Tibial artery (tissue), 4 donors: ENCODE results near the gene S100A8.
A peak's percentile ranks its signal among the peaks of the same experiment; 100 is the strongest.
"Not testable (repeated sequence)": the region's sequence is repeated elsewhere in the genome, so short reads cannot be mapped to it uniquely, and the experiment has no call there.

Source experiments
- DNase-seq, 2 donors: peaks; one replicate each; pipeline ENCODE4 v3.0.0-alpha.2; 2019
- H3K27ac ChIP-seq, 2 donors: fragments of 200-600 bp; sonication (generic) in 1 of 2; 1 replicate in 1 of 2; 2 replicates in 1 of 2; pipeline ENCODE4 v1.5.1; 2018 to 2019; ENCODE audit warnings: mild to moderate bottlenecking in 1 of 2
- H3K27me3 ChIP-seq, 2 donors: fragments of 200-600 bp; sonication (generic) in 1 of 2; one replicate each; pipeline versions ENCODE4 v1.5.1 to v1.6.0; 2016 to 2019
- H3K36me3 ChIP-seq, 3 donors: fragments of 200-600 bp; sonication (generic) in 2 of 3; one replicate each; pipeline ENCODE4 v1.5.1; 2016 to 2019; ENCODE audit warnings: mild to moderate bottlenecking in 2 of 3
- H3K4me1 ChIP-seq, 4 donors: fragments of 200-600 bp; sonication (generic) in 2 of 4; 1 replicate in 3 of 4; 2 replicates in 1 of 4; pipeline ENCODE4 v1.5.1; 2016 to 2019
- H3K4me3 ChIP-seq, 2 donors: fragments of 200-600 bp; sonication (generic) in 1 of 2; 1 replicate in 1 of 2; 2 replicates in 1 of 2; pipeline ENCODE4 v1.5.1; 2018 to 2019; ENCODE audit warnings: mild to moderate bottlenecking in 2 of 2
- H3K9me3 ChIP-seq, 3 donors: fragments of 200-600 bp; sonication (generic) in 1 of 3; one replicate each; pipeline ENCODE4 v1.5.1; 2016 to 2019
- CTCF ChIP-seq, 2 experiments: fragments of 200-600 bp in 1 of 2; fragments of 450-650 bp in 1 of 2; IDR thresholded peaks; one replicate each; pipeline ENCODE4 v1.5.1; 2017 to 2019; ENCODE audit warnings: antibody characterized with exemption in 2 of 2, mild to moderate bottlenecking in 1 of 2, moderate library complexity in 1 of 2
- intact Hi-C: fragments of 100-400 bp; cut with DNase I; formaldehyde crosslinking; loops from one replicate; pipeline ENCODE4 v1.15.0; 2023; ENCODE audit warnings: low total_unique reads

The S100A8 gene

GRCh38 chr1:153422450-153423068 is 31.7 kb upstream of the S100A8 start:
- H3K27me3 ChIP-seq, result peaks cover 0 to 7% of the 10 kb centered on the region in 2 donors
- intact Hi-C loops, result no loop called here
- no peak overlapping the region for H3K4me3 ChIP-seq
- DNase-seq, result peak in 1 of 2 donors; percentile 67
- H3K9me3 ChIP-seq, result no peaks in the 10 kb centered on the region
- TF ChIP-seq CTCF (IDR thresholded peaks at IDR 0.05), result no peak
- H3K36me3 ChIP-seq, result no peaks in the 10 kb centered on the region
- H3K4me1 ChIP-seq, result no peaks in the 10 kb centered on the region
- no peak overlapping the region for H3K27ac ChIP-seq

GRCh38 chr1:153420306-153420705 is 29.4 kb upstream of the S100A8 start:
- no peak overlapping the region for H3K27ac ChIP-seq
- TF ChIP-seq CTCF (IDR thresholded peaks at IDR 0.05), result no peak
- H3K36me3 ChIP-seq, result no peaks in the 10 kb centered on the region
- intact Hi-C loops, result no loop called here
- H3K4me3 ChIP-seq, result no peak overlapping the region
- DNase-seq, result no peak
- no peaks in the 10 kb centered on the region for H3K9me3 ChIP-seq
- no peaks in the 10 kb centered on the region for H3K4me1 ChIP-seq
- H3K27me3 ChIP-seq, result peaks cover 0 to 7% of the 10 kb centered on the region in 2 donors

GRCh38 chr1:153419436-153419793 is 28.5 kb upstream of the S100A8 start:
- H3K36me3 ChIP-seq, H3K9me3 ChIP-seq, H3K27me3 ChIP-seq, H3K4me3 ChIP-seq, H3K4me1 ChIP-seq, intact Hi-C loops, H3K27ac ChIP-seq: not testable (repeated sequence)
- DNase-seq, result peak in 1 of 2 donors; percentile 38

GRCh38 chr1:153418758-153419435 is 28.0 kb upstream of the S100A8 start:
- intact Hi-C loops, H3K9me3 ChIP-seq, H3K36me3 ChIP-seq, H3K27ac ChIP-seq, H3K27me3 ChIP-seq, H3K4me1 ChIP-seq, H3K4me3 ChIP-seq: not testable (repeated sequence)
- peak in 1 of 2 donors; percentile 11 for DNase-seq

GRCh38 chr1:153417136-153417888 is 26.4 kb upstream of the S100A8 start:
- H3K27ac ChIP-seq, result no peak overlapping the region
- H3K9me3 ChIP-seq, result no peaks in the 10 kb centered on the region
- H3K4me1 ChIP-seq, result no peaks in the 10 kb centered on the region
- H3K36me3 ChIP-seq, result no peaks in the 10 kb centered on the region
- DNase-seq, result no peak
- H3K4me3 ChIP-seq, result no peak overlapping the region
- intact Hi-C loops, result no loop called here
- H3K27me3 ChIP-seq, result peaks cover 0 to 7% of the 10 kb centered on the region in 2 donors
- TF ChIP-seq CTCF (IDR thresholded peaks at IDR 0.05), result no peak

GRCh38 chr1:153415850-153416570 is 25.1 kb upstream of the S100A8 start, which contains the start of gene S100A7A:
TSS of gene S100A7A (plus strand) at chr1:153416520. CDS start at chr1:153418083, 1,563 bp downstream.
- Histone ChIP-seq H3K36me3 (no peaks in the 10 kb centered on the region), H3K9me3 (no peaks in the 10 kb centered on the region), H3K27me3 (peaks cover 0 to 7% of the 10 kb centered on the region in 2 donors), H3K4me3 (no peak within 1 kb of the TSS), H3K27ac (no peak within 1 kb of the TSS), H3K4me1 (no peaks in the 10 kb centered on the region)
- TF ChIP-seq CTCF (IDR thresholded peaks at IDR 0.05), result no peak
- DNase-seq, result no peak
- intact Hi-C loops, result no loop called here

GRCh38 chr1:153413961-153414360 is 23.1 kb upstream of the S100A8 start:
- intact Hi-C loops, H3K36me3 ChIP-seq, H3K27me3 ChIP-seq, H3K4me3 ChIP-seq, DNase-seq, H3K9me3 ChIP-seq, H3K27ac ChIP-seq, H3K4me1 ChIP-seq: not testable (repeated sequence)

GRCh38 chr1:153407274-153407673 is 16.4 kb upstream of the S100A8 start:
- H3K27me3 ChIP-seq, H3K27ac ChIP-seq, H3K9me3 ChIP-seq, H3K4me3 ChIP-seq, intact Hi-C loops, H3K36me3 ChIP-seq, H3K4me1 ChIP-seq: not testable (repeated sequence)
- DNase-seq, result peak in 1 of 2 donors; percentile 39

- intact Hi-C loops, H3K36me3 ChIP-seq, H3K4me3 ChIP-seq, H3K4me1 ChIP-seq, H3K27me3 ChIP-seq, H3K9me3 ChIP-seq, H3K27ac ChIP-seq: not testable (repeated sequence)
- peak in 1 of 2 donors; percentile 33 for DNase-seq
Observed at GRCh38 chr1:153405825-153406599, 15.1 kb upstream of the S100A8 start.
